Endothelial cell of umbilical vein (primary cell): ENCODE measurements around the gene MYO16.

ENCODE experiments used
- EZH2 ChIP-seq: IDR thresholded peaks from 2 replicates; pipeline ENCODE4 v1.6.1; 2012; ENCODE audit warnings: borderline replicate concordance, low read depth, mild to moderate bottlenecking, moderate library complexity, low read length, inconsistent platforms; ENCODE audit not compliant: severe bottlenecking
- POLR2A ChIP-seq: IDR thresholded peaks from 2 replicates; pipeline ENCODE4 v1.6.1; 2012; ENCODE audit warnings: low read depth, mild to moderate bottlenecking, control low read depth, low read length
- TF ChIP-seq, protein P1 (sequence below), 2 donors: IDR thresholded peaks; 1 replicate in 1 of 2; 2 replicates in 1 of 2; pipeline ENCODE4 v1.5.1; 2011; ENCODE audit warnings: low read length in 2 of 2, mild to moderate bottlenecking in 2 of 2, moderate library complexity in 2 of 2, control low read depth in 1 of 2, inconsistent platforms in 1 of 2, low read depth in 1 of 2; ENCODE audit not compliant: insufficient read depth in 1 of 2; ENCODE audit errors: extremely low read depth in 1 of 2

- TF ChIP-seq, protein P1, sequence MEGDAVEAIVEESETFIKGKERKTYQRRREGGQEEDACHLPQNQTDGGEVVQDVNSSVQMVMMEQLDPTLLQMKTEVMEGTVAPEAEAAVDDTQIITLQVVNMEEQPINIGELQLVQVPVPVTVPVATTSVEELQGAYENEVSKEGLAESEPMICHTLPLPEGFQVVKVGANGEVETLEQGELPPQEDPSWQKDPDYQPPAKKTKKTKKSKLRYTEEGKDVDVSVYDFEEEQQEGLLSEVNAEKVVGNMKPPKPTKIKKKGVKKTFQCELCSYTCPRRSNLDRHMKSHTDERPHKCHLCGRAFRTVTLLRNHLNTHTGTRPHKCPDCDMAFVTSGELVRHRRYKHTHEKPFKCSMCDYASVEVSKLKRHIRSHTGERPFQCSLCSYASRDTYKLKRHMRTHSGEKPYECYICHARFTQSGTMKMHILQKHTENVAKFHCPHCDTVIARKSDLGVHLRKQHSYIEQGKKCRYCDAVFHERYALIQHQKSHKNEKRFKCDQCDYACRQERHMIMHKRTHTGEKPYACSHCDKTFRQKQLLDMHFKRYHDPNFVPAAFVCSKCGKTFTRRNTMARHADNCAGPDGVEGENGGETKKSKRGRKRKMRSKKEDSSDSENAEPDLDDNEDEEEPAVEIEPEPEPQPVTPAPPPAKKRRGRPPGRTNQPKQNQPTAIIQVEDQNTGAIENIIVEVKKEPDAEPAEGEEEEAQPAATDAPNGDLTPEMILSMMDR (IDR thresholded peaks at IDR 0.05; ENCODE audit: extremely low read depth in 1 of 2, insufficient read depth in 1 of 2, low read depth in 1 of 2, low read length in 2 of 2), result no peak
- TF ChIP-seq POLR2A (no peak), EZH2 (no peak)
Measured at GRCh38 chr13:108711386-108711785, 82.0 kb downstream of the MYO16 start.
